Activated CD4-positive, alpha-beta T cell treated with anti-CD3 and anti-CD28 coated beads, Interleukin-2, amount 10 ng/mL, durations not matched to agents 7 days and 5 days (primary cell): Measurements from ENCODE around the gene EYA2. TPM values are rescaled to one million over a fixed set of nuclear protein-coding genes. Genes with fewer than 3 reads are reported as not detected.

Experiments used
- CTCF ChIA-PET: fragments of 350-600 bp; sonication (Branson Sonifier 250); formaldehyde crosslinking; loops from one replicate; lab custom pipeline; 2021; ENCODE audit warnings: antibody characterized with exemption; lab: Charles Lee
- POLR2A ChIA-PET: fragments of 350-600 bp; sonication (Branson Sonifier 250); formaldehyde crosslinking; loops from one replicate; lab custom pipeline; 2021; ENCODE audit warnings: antibody characterized with exemption; lab: Charles Lee
- DNase-seq: peaks from one replicate; pipeline ENCODE4 v3.0.0-alpha.2; 2020
- H3K27ac Mint-ChIP-seq: one replicate; pipeline ENCODE4 v1.8.0; 2021; ENCODE audit warnings: mild to moderate bottlenecking, moderate library complexity, mixed read lengths
- H3K27me3 Mint-ChIP-seq: one replicate; pipeline ENCODE4 v1.8.0; 2021; ENCODE audit warnings: mixed read lengths
- H3K36me3 Mint-ChIP-seq: one replicate; pipeline ENCODE4 v1.8.0; 2021; ENCODE audit warnings: low read depth, mixed read lengths
- H3K4me1 Mint-ChIP-seq: one replicate; pipeline ENCODE4 v1.8.0; 2021; ENCODE audit warnings: mixed read lengths
- H3K4me3 Mint-ChIP-seq: one replicate; pipeline ENCODE4 v1.8.0; 2021; ENCODE audit warnings: mild to moderate bottlenecking, moderate library complexity, mixed read lengths
- H3K9me3 Mint-ChIP-seq: one replicate; pipeline ENCODE4 v1.8.0; 2021; ENCODE audit warnings: mixed read lengths
- total RNA-seq, 2 experiments: library from RNA; stranded (reverse); gene quantifications; one replicate each; pipeline ENCODE4 v1.2.3, GENCODE V29; 2021

EYA2 gene
- total RNA-seq, 2 experiments from 2014 or later: not detected

DNA sequence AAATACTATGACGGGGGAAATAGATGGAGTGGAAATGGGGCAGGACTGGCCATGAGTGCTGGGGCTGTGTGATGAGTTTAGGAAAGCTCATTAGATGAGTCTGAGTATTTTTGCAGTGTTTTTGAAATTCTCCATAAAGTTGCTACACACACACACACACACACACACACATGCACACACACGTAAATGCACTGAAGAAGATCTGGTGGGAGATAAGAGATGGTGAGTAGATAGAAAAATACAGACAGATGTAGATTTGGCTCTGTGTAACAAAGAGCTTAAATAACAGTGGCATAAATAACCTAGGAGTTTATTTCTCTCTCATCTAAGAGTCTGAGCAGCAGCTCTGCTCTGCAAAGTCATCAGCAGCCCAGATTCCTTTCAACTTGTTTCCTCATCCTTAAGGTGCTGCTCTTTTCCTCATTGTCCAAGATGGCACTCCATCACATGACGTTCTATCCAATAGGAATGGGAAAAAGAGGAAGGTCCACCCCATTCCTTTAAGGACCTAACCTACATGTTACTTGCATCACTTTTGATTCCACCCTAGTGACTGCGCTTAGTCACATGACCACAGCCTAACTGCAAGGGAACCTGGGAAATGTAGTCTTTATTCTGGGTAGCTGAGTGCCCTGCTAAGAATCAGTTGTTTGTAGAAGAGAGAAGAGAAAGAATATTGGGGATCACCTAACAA is 76.4 kb downstream of the EYA2 start:
- peaks cover 38% of the 10 kb centered on the region for H3K27me3 Mint-ChIP-seq
- ChIA-PET POLR2A (no interaction called here), CTCF (interaction anchor here (0.8 kb wide), 1 partner anchor 34 kb away, joined by 3 read pairs; no protein-coding TSS in a partner anchor)
- peaks cover 25% of the 10 kb centered on the region for H3K4me1 Mint-ChIP-seq
- DNase-seq: peak; percentile 15
- no peak overlapping the region for H3K27ac Mint-ChIP-seq
- H3K36me3 Mint-ChIP-seq: no peaks in the 10 kb centered on the region
- no peaks in the 10 kb centered on the region for H3K9me3 Mint-ChIP-seq
- no peak overlapping the region for H3K4me3 Mint-ChIP-seq

DNA sequence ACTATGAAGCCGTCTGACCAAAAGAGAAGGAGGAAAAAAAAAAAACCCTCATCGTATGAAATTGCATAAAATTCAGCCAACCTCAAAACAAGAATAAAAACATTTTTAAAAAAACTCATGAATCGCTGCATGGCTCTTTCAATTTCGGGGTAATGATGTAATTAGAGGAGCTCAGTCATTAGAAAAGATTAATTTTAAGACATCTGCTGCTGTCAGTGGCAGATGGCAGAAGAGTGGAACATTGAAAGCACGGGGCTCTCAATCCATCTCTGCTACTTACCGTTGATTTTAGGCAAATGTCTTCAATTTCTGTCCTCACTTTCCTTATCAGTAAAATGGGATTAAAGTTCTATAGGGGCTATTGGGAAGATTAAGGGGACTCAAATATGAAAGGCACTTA is 79.1 kb downstream of the EYA2 start:
- DNase-seq: no peak
- H3K36me3 Mint-ChIP-seq: no peaks in the 10 kb centered on the region
- ChIA-PET CTCF (no interaction called here), POLR2A (no interaction called here)
- H3K27me3 Mint-ChIP-seq: peaks cover 49% of the 10 kb centered on the region
- peaks cover 34% of the 10 kb centered on the region for H3K4me1 Mint-ChIP-seq
- no peak overlapping the region for H3K27ac Mint-ChIP-seq
- H3K9me3 Mint-ChIP-seq: no peaks in the 10 kb centered on the region
- no peak overlapping the region for H3K4me3 Mint-ChIP-seq

- CTCF ChIA-PET: no interaction called here
- H3K9me3 Mint-ChIP-seq: no peaks in the 10 kb centered on the region
- H3K4me1 Mint-ChIP-seq: peaks cover 41% of the 10 kb centered on the region
- H3K27ac Mint-ChIP-seq: peak overlapping the region; percentile 61
- H3K36me3 Mint-ChIP-seq: no peaks in the 10 kb centered on the region
- DNase-seq: no peak
- peak overlapping the region; percentile 33 for H3K4me3 Mint-ChIP-seq
- POLR2A ChIA-PET: no interaction called here
- H3K27me3 Mint-ChIP-seq: peaks cover 55% of the 10 kb centered on the region
Measured at GRCh38 chr20:46974669-46975434, 80.2 kb downstream of the EYA2 start.

GRCh38 chr20:46975976-46976375 is 81.3 kb downstream of the EYA2 start:
- ChIA-PET CTCF (no interaction called here), POLR2A (no interaction called here)
- no peaks in the 10 kb centered on the region for H3K36me3 Mint-ChIP-seq

DNA sequence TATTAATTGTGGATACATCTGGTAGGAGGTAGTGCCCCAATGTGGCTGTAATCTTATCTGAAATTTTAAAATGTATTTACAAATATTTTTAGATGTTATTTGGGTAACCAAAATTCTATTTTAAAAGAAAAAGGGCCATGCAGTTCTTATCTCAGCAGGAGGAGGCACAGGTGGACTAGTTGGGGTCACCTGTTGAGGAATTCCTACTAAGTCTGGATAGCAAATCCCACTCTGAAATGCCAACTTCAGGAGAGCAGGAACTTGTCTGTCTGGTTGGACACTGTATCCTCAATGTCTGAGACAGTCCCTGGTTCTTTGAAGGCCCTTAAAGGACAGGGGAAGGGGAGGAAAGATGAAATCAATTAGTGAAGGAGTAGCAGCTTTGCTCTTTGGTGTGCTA is 82.6 kb downstream of the EYA2 start:
- Mint-ChIP-seq H3K4me3 (no peak overlapping the region), H3K27me3 (peaks cover 57% of the 10 kb centered on the region), H3K36me3 (no peaks in the 10 kb centered on the region), H3K27ac (no peak overlapping the region), H3K4me1 (peaks cover 41% of the 10 kb centered on the region), H3K9me3 (peaks cover under 1% of the 10 kb centered on the region)
- ChIA-PET POLR2A (no interaction called here), CTCF (no interaction called here)
- DNase-seq: no peak

More at GRCh38 chr20:46975976-46976375, 81.3 kb downstream of the EYA2 start:
- Mint-ChIP-seq H3K4me1 (peaks cover 46% of the 10 kb centered on the region), H3K9me3 (no peaks in the 10 kb centered on the region), H3K4me3 (no peak overlapping the region), H3K27ac (no peak overlapping the region), H3K27me3 (peaks cover 56% of the 10 kb centered on the region)
- no peak for DNase-seq

DNA sequence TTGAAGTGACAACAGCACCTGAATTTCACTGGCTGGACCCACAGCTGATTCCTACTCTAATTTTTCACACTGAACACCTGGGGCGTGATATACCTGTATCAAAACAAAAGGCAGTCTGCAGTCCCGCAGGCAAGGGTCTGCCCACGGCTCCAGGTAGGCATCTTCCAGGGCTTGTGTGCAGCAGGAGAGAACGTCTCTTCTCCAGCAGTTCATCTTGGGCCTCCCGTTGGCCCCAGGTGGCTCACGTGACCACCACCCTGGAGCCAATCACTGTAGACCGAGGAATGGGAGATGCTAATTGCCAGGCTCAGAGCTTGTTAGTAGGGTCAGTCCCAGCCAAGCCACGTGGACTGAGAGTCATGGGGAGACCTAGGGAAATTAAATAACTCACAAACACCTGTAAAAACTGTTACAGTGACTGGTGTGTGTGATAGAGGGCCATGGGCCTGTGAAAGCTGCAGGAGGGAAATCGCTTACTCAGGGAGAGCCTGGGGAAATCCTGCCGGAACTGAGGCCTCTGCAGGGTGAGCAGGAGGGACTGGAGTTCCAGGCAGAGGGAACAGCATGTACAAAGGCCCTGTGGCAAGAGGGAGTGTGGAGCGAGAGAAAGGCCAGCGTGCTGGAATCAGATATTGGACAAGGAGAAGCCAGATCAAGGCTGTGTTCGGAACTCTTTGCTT is 83.4 kb downstream of the EYA2 start:
- Mint-ChIP-seq H3K27ac (peak overlapping the region; percentile 11), H3K4me3 (no peak overlapping the region), H3K27me3 (peaks cover 57% of the 10 kb centered on the region), H3K36me3 (no peaks in the 10 kb centered on the region), H3K4me1 (peaks cover 41% of the 10 kb centered on the region), H3K9me3 (peaks cover 5% of the 10 kb centered on the region)
- no peak for DNase-seq
- CTCF ChIA-PET: no interaction called here
- POLR2A ChIA-PET: no interaction called here

DNA sequence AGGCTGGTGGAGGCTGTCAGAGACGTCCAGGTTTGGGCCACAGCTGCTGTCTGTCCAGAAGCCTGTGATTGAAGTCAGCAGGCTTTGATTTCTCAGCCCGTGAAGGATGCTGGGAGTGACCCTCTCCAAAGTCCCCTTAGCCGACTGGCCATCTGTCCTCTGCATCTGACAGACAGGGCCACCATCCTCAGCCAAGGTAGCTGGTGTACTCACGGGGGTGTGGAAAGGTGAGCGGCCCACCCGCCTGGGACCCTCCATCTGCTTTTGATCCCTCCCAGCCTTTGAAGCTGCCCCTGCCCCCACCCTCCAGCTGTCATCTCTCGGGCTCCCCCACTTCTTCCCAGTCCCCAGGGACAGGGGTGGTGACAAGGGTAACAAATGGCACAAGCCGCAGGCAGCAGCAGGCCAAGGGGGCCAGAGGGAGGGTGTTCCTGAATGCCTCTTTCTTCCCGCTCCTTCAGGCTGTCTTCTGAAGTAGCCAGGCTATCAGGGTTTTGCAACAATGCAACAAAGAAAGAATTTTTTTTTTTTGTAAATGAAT is 84.4 kb downstream of the EYA2 start:
- Mint-ChIP-seq H3K4me1 (peaks cover 37% of the 10 kb centered on the region), H3K36me3 (peaks cover 5% of the 10 kb centered on the region), H3K27ac (no peak overlapping the region), H3K9me3 (peaks cover 13% of the 10 kb centered on the region), H3K4me3 (no peak overlapping the region), H3K27me3 (peaks cover 55% of the 10 kb centered on the region)
- DNase-seq: no peak
- POLR2A ChIA-PET: no interaction called here
- CTCF ChIA-PET: interaction anchor here (3.6 kb wide), 1 partner anchor 11 kb away, joined by 15 read pairs; no protein-coding TSS in a partner anchor

- no peak overlapping the region for H3K27ac Mint-ChIP-seq
- no peak overlapping the region for H3K4me3 Mint-ChIP-seq
- H3K36me3 Mint-ChIP-seq: peaks cover 5% of the 10 kb centered on the region
- peaks cover 13% of the 10 kb centered on the region for H3K9me3 Mint-ChIP-seq
- peaks cover 31% of the 10 kb centered on the region for H3K4me1 Mint-ChIP-seq
- ChIA-PET POLR2A (no interaction called here), CTCF (interaction anchor here (3.6 kb wide), 1 partner anchor 10 kb away, joined by 15 read pairs; no protein-coding TSS in a partner anchor)
- peaks cover 60% of the 10 kb centered on the region for H3K27me3 Mint-ChIP-seq
- peak; percentile 22 for DNase-seq
Measured at GRCh38 chr20:46979603-46980241, 85.1 kb downstream of the EYA2 start.

DNA sequence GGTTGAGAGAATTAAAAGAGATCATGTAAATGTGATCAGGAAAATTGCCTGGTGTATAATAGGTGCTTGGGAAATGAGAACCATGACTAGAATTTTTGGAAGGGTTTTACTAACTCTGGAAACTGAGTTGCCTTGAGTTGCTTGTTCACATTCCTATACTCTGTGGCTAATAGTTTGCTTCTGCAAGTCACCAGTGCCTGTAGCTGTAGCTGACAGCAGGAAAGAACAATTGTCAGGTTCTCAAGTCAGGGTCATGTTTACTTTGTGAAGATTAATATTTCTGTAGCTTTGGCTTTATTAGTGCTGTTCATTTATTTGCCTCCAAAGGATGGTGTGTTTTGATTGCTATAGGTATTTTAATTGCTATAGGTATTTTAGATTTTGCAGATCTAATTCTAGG is 86.5 kb downstream of the EYA2 start:
- Mint-ChIP-seq H3K4me1 (peaks cover 25% of the 10 kb centered on the region), H3K9me3 (peaks cover 13% of the 10 kb centered on the region), H3K27me3 (peaks cover 68% of the 10 kb centered on the region), H3K36me3 (peaks cover 5% of the 10 kb centered on the region), H3K4me3 (no peak overlapping the region), H3K27ac (no peak overlapping the region)
- ChIA-PET POLR2A (no interaction called here), CTCF (interaction anchor here (3.6 kb wide), 1 partner anchor 8 kb away, joined by 15 read pairs; no protein-coding TSS in a partner anchor)
- DNase-seq: no peak

- no peak for DNase-seq
- CTCF ChIA-PET: interaction anchor here (0.6 kb wide), 1 partner anchor 1140 kb away, joined by 3 read pairs; no protein-coding TSS in a partner anchor
- peaks cover 5% of the 10 kb centered on the region for H3K36me3 Mint-ChIP-seq
- H3K9me3 Mint-ChIP-seq: peaks cover 15% of the 10 kb centered on the region
- POLR2A ChIA-PET: no interaction called here
- H3K4me3 Mint-ChIP-seq: no peak overlapping the region
- peaks cover 62% of the 10 kb centered on the region for H3K27me3 Mint-ChIP-seq
- H3K4me1 Mint-ChIP-seq: peaks cover 19% of the 10 kb centered on the region
- no peak overlapping the region for H3K27ac Mint-ChIP-seq
Measured at GRCh38 chr20:46983466-46983865, 88.8 kb downstream of the EYA2 start.

GRCh38 chr20:46984405-46984804 is 89.8 kb downstream of the EYA2 start:
- H3K9me3 Mint-ChIP-seq: peaks cover 15% of the 10 kb centered on the region
- no peak overlapping the region for H3K27ac Mint-ChIP-seq
- H3K27me3 Mint-ChIP-seq: peaks cover 56% of the 10 kb centered on the region
- DNase-seq: no peak
- peaks cover 5% of the 10 kb centered on the region for H3K36me3 Mint-ChIP-seq
- peaks cover 13% of the 10 kb centered on the region for H3K4me1 Mint-ChIP-seq
- H3K4me3 Mint-ChIP-seq: no peak overlapping the region
- CTCF ChIA-PET: no interaction called here
- POLR2A ChIA-PET: no interaction called here

DNA sequence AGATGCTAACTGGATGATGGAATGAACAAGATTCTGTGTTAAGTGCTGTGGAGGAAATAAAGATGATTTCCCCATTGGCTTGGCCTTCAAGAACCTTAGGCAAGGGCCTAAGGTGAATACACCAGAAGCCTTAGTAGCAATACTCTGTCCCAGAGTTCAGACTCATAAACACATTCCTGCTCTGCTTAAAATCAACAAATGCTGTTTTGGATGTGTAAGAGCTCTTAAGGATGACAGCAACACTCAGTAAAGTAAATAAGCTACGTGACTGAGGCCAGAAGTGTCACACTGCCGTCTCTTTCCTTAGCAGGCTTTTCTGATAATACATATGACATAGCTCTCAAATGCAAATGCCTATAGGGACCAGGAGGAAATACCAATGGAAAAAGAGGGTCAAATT is 90.6 kb downstream of the EYA2 start:
- CTCF ChIA-PET: interaction anchor here (0.6 kb wide), 1 partner anchor 17 kb away, joined by 3 read pairs; no protein-coding TSS in a partner anchor
- H3K9me3 Mint-ChIP-seq: peaks cover 18% of the 10 kb centered on the region

More for the DNA sequence above, 90.6 kb downstream of the EYA2 start:
- Mint-ChIP-seq H3K27me3 (peaks cover 50% of the 10 kb centered on the region), H3K4me1 (peaks cover 13% of the 10 kb centered on the region), H3K27ac (no peak overlapping the region), H3K36me3 (peaks cover 5% of the 10 kb centered on the region), H3K4me3 (no peak overlapping the region)
- no peak for DNase-seq
- POLR2A ChIA-PET: no interaction called here
